GM12878 (cell line): ENCODE results near the gene KIR2DL3.

ENCODE experiments used
- ATF7 ChIP-seq: fragments of 450-650 bp; IDR thresholded peaks from 2 replicates; pipeline ENCODE4 v1.6.1; 2016; ENCODE audit warnings: low read depth, mild to moderate bottlenecking
- CBX3 ChIP-seq: fragments of 200-600 bp; sonication (generic); IDR thresholded peaks from 2 replicates; pipeline ENCODE4 v1.6.1; 2016; ENCODE audit warnings: low read depth, borderline replicate concordance
- CREB1 ChIP-seq: IDR thresholded peaks from 2 replicates; pipeline ENCODE4 v1.6.1; 2012; ENCODE audit warnings: low read depth, mild to moderate bottlenecking, inconsistent platforms
- EP300 ChIP-seq, 2 experiments: fragments of 150-350 bp in 1 of 2; IDR thresholded peaks; 2 replicates each; pipeline ENCODE4 v1.6.1; 2011 to 2012; ENCODE audit warnings: low read depth in 2 of 2, low read length in 2 of 2, borderline replicate concordance in 1 of 2, improper control_type of control experiment in 1 of 2, inconsistent platforms in 1 of 2; ENCODE audit not compliant: control insufficient read depth in 1 of 2
- EZH2 ChIP-seq: IDR thresholded peaks from 2 replicates; pipeline ENCODE4 v1.6.1; 2012; ENCODE audit warnings: low read depth, mild to moderate bottlenecking, control low read depth, inconsistent platforms, low read length, borderline replicate concordance; ENCODE audit not compliant: control insufficient read depth
- JUNB ChIP-seq: IDR thresholded peaks from 2 replicates; pipeline ENCODE4 v1.6.1; 2016; ENCODE audit warnings: antibody characterized with exemption, mild to moderate bottlenecking
- NFYA ChIP-seq: IDR thresholded peaks from 2 replicates; pipeline ENCODE4 v1.6.1; 2011; ENCODE audit warnings: low read depth, mild to moderate bottlenecking, low read length, improper control_type of control experiment, borderline replicate concordance
- POLR2A ChIP-seq: IDR thresholded peaks from 2 replicates; pipeline ENCODE4 v1.6.1; 2011; ENCODE audit warnings: low read depth, mild to moderate bottlenecking, low read length
- POLR2AphosphoS5 ChIP-seq: IDR thresholded peaks from 2 replicates; pipeline ENCODE4 v1.6.1; 2011; ENCODE audit warnings: mild to moderate bottlenecking, low read length, inconsistent platforms
- RBBP5 ChIP-seq: fragments of 200-600 bp; sonication (generic); conservative IDR thresholded peaks from 2 replicates; pipeline ENCODE4 v1.6.1; 2016
- TF ChIP-seq, protein P1 (sequence below), 3 experiments: IDR thresholded peaks in 2 of 3; conservative IDR thresholded peaks in 1 of 3; 2 replicates each; pipeline ENCODE4 v1.5.1; 2011; ENCODE audit warnings: low read depth in 3 of 3, low read length in 3 of 3, mild to moderate bottlenecking in 3 of 3, control low read depth in 2 of 3, moderate library complexity in 2 of 3, inconsistent platforms in 1 of 3, mixed read lengths in 1 of 3; ENCODE audit not compliant: control insufficient read depth in 2 of 3, insufficient read depth in 1 of 3; ENCODE audit errors: extremely low read depth in 1 of 3
- TF ChIP-seq, protein P2 (sequence below): fragments of 450-650 bp; IDR thresholded peaks from 2 replicates; pipeline ENCODE4 v1.6.1; 2017; ENCODE audit warnings: mild to moderate bottlenecking
- TF ChIP-seq, protein P3 (sequence below): IDR thresholded peaks from 2 replicates; pipeline ENCODE4 v1.6.1; 2011; ENCODE audit warnings: low read depth, low read length, improper control_type of control experiment, borderline replicate concordance
- TF ChIP-seq, protein P4 (sequence below): IDR thresholded peaks from 2 replicates; pipeline ENCODE4 v1.6.1; 2012; ENCODE audit warnings: mild to moderate bottlenecking, low read depth, low read length

DNA sequence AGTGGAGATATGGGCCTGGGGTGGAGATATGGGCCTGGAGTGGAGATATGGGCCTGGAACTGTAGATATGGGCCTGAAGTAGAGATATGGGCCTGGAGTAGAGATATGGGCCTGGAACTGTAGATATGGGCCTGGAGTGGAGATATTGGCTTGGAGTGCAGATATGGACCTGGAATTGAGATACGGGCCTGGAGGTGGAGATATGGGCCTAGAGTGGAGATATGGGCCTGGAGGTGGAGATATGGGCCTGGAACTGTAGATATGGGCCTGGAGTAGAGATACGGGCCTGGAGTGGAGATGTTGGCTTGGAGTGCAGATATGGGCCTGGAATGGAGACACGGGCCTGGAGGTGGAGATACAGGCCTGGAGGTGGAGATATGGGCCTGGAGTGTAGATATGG lies 13.7 kb upstream of the KIR2DL3 start:
- TF ChIP-seq EZH2 (no peak), ATF7 (no peak), RBBP5 (no peak), CBX3 (no peak), JUNB (no peak), CREB1 (no peak), EP300 (IDR thresholded peaks at IDR 0.05; ENCODE audit: borderline replicate concordance in 1 of 2, control insufficient read depth in 1 of 2, low read depth in 2 of 2, low read length in 2 of 2) (no peak), POLR2A (no peak), NFYA (no peak), POLR2AphosphoS5 (no peak)
- TF ChIP-seq, protein P1, sequence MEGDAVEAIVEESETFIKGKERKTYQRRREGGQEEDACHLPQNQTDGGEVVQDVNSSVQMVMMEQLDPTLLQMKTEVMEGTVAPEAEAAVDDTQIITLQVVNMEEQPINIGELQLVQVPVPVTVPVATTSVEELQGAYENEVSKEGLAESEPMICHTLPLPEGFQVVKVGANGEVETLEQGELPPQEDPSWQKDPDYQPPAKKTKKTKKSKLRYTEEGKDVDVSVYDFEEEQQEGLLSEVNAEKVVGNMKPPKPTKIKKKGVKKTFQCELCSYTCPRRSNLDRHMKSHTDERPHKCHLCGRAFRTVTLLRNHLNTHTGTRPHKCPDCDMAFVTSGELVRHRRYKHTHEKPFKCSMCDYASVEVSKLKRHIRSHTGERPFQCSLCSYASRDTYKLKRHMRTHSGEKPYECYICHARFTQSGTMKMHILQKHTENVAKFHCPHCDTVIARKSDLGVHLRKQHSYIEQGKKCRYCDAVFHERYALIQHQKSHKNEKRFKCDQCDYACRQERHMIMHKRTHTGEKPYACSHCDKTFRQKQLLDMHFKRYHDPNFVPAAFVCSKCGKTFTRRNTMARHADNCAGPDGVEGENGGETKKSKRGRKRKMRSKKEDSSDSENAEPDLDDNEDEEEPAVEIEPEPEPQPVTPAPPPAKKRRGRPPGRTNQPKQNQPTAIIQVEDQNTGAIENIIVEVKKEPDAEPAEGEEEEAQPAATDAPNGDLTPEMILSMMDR (IDR thresholded peaks at IDR 0.05 in 2 of 3, conservative IDR thresholded peaks at IDR 0.05 in 1 of 3; ENCODE audit: control insufficient read depth in 2 of 3, extremely low read depth in 1 of 3, insufficient read depth in 1 of 3, low read depth in 3 of 3, low read length in 3 of 3) = no peak
- TF ChIP-seq, protein P2, sequence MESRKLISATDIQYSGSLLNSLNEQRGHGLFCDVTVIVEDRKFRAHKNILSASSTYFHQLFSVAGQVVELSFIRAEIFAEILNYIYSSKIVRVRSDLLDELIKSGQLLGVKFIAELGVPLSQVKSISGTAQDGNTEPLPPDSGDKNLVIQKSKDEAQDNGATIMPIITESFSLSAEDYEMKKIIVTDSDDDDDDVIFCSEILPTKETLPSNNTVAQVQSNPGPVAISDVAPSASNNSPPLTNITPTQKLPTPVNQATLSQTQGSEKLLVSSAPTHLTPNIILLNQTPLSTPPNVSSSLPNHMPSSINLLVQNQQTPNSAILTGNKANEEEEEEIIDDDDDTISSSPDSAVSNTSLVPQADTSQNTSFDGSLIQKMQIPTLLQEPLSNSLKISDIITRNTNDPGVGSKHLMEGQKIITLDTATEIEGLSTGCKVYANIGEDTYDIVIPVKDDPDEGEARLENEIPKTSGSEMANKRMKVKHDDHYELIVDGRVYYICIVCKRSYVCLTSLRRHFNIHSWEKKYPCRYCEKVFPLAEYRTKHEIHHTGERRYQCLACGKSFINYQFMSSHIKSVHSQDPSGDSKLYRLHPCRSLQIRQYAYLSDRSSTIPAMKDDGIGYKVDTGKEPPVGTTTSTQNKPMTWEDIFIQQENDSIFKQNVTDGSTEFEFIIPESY = no peak
- TF ChIP-seq, protein P3, sequence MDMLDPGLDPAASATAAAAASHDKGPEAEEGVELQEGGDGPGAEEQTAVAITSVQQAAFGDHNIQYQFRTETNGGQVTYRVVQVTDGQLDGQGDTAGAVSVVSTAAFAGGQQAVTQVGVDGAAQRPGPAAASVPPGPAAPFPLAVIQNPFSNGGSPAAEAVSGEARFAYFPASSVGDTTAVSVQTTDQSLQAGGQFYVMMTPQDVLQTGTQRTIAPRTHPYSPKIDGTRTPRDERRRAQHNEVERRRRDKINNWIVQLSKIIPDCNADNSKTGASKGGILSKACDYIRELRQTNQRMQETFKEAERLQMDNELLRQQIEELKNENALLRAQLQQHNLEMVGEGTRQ = no peak
- TF ChIP-seq, protein P4, sequence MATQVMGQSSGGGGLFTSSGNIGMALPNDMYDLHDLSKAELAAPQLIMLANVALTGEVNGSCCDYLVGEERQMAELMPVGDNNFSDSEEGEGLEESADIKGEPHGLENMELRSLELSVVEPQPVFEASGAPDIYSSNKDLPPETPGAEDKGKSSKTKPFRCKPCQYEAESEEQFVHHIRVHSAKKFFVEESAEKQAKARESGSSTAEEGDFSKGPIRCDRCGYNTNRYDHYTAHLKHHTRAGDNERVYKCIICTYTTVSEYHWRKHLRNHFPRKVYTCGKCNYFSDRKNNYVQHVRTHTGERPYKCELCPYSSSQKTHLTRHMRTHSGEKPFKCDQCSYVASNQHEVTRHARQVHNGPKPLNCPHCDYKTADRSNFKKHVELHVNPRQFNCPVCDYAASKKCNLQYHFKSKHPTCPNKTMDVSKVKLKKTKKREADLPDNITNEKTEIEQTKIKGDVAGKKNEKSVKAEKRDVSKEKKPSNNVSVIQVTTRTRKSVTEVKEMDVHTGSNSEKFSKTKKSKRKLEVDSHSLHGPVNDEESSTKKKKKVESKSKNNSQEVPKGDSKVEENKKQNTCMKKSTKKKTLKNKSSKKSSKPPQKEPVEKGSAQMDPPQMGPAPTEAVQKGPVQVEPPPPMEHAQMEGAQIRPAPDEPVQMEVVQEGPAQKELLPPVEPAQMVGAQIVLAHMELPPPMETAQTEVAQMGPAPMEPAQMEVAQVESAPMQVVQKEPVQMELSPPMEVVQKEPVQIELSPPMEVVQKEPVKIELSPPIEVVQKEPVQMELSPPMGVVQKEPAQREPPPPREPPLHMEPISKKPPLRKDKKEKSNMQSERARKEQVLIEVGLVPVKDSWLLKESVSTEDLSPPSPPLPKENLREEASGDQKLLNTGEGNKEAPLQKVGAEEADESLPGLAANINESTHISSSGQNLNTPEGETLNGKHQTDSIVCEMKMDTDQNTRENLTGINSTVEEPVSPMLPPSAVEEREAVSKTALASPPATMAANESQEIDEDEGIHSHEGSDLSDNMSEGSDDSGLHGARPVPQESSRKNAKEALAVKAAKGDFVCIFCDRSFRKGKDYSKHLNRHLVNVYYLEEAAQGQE = no peak
